ENCODE data around the gene INTS1.

DNA sequence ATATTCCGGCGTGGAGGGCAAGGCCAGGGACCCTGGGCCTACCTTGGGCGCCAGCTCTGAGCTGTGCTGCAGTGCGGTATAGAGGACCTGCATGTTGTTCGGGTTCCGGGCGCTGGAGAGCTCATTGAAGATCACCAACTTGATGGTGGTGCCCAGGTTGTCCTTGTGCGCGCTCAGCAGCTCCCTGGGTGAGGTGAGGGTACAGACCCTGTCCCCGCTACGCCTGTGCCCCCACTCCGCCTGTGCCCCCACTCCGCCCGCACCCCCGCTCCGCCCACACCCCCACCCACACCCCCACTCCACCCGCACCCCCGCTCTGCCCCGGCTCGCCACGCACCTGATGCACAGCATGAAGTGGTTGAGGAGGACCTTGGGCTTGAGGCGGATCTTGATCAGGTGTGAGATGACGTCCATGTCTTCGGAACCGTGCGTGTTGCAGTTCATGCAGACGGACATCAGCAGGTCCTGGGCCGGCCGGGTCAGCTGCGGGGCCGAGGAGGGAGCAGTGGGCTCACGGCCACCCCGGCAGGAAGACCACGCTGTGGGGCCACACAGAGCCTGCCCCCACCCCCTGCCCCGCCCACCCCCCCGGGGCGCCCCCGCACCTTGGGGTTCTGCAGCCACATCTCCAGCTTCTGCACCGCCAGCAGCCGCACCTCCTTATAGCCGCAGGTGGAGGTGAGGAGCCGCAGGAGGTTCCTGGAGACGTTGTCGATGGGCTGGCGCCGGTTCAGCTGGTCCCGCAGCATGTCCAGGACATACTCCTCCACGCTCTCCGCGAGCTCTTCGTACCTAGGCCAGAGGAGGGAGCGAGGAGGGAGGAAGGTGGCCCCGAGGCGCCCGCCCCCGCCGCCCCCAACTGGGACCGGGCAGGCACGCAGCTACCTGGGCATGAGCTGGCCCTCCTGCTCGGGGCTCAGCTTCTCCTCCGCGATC is 5.6 kb downstream of the INTS1 start:
- TF ChIP-seq POLR2A (IDR thresholded peaks at IDR 0.05): no peak
- no peak for TF ChIP-seq CTCF (IDR thresholded peaks at IDR 0.05)

All from heart left ventricle (tissue), 13 donors.